Measurements from ENCODE around the gene TRPM2.

GRCh38 chr21:44392185-44392584 lies 38.8 kb downstream of the TRPM2 start:
- TF ChIP-seq POLR2A (IDR thresholded peaks at IDR 0.05) (no peak), CTCF (IDR thresholded peaks at IDR 0.05) (no peak)
